HG03095 (cell line): ENCODE data around the gene PEAK3.
A peak's percentile ranks its signal among the peaks of the same experiment; 100 is the strongest.

Source experiments
- ATAC-seq: cut with Tn5 transposase; IDR thresholded peaks from one replicate; pipeline ENCODE4 v1.9.1; 2021; ENCODE audit warnings: moderate library complexity; ENCODE audit not compliant: unreplicated experiment

The PEAK3 gene

GRCh38 chr19:2271234-2272103 lies 10.5 kb downstream of the PEAK3 start:
- ATAC-seq = no peak

- ATAC-seq = no peak
These were observed 11.3 kb downstream of the PEAK3 start for GRCh38 chr19:2270423-2271233.

- no peak for ATAC-seq
These were observed 11.9 kb downstream of the PEAK3 start for GRCh38 chr19:2270157-2270422.

GRCh38 chr19:2269244-2270156 lies 12.5 kb downstream of the PEAK3 start:
- ATAC-seq = peak; percentile 34

- ATAC-seq = no peak
These were observed 13.1 kb downstream of the PEAK3 start for GRCh38 chr19:2268861-2269243.

- ATAC-seq = no peak
These were observed 13.5 kb downstream of the PEAK3 start for GRCh38 chr19:2268480-2268830.

GRCh38 chr19:2266183-2266993 lies 15.6 kb downstream of the PEAK3 start:
- no peak for ATAC-seq

GRCh38 chr19:2261438-2262172 lies 20.4 kb downstream of the PEAK3 start:
- ATAC-seq = no peak

GRCh38 chr19:2260341-2260805 lies 21.6 kb downstream of the PEAK3 start:
- no peak for ATAC-seq

GRCh38 chr19:2259336-2259735 lies 22.6 kb downstream of the PEAK3 start:
- no peak for ATAC-seq

GRCh38 chr19:2255982-2256685 lies 25.8 kb downstream of the PEAK3 start, which contains the start of gene JSRP1:
Gene JSRP1, minus strand, starts transcription at chr19:2256417. Its CDS starts 1,103 bp downstream, at chr19:2255314.
- no peak for ATAC-seq

GRCh38 chr19:2255112-2255845 lies 26.7 kb downstream of the PEAK3 start:
- no peak for ATAC-seq

GRCh38 chr19:2254064-2254872 lies 27.7 kb downstream of the PEAK3 start:
- ATAC-seq = no peak

GRCh38 chr19:2253106-2254063 lies 28.6 kb downstream of the PEAK3 start:
- ATAC-seq = no peak

- no peak for ATAC-seq
These were observed 29.2 kb downstream of the PEAK3 start for GRCh38 chr19:2252797-2253105.

GRCh38 chr19:2252055-2252796 lies 29.7 kb downstream of the PEAK3 start:
- no peak for ATAC-seq
